ENCODE results near the gene ACTA1. TPM values are rescaled to one million over a fixed set of nuclear protein-coding genes. Genes with fewer than 3 reads are reported as not detected.
A peak's percentile ranks its signal among the peaks of the same experiment; 100 is the strongest.

ACTA1 gene
- total RNA-seq, 1 donor from 2014 or later: 0.23 TPM

- peaks cover 7% of the 10 kb centered on the region for H3K36me3 Mint-ChIP-seq (ENCODE audit: low read depth)
- no peak overlapping the region for H3K4me3 Mint-ChIP-seq
- peaks cover 12% of the 10 kb centered on the region for H3K4me1 Mint-ChIP-seq
- no peaks in the 10 kb centered on the region for H3K9me3 Mint-ChIP-seq
- TF ChIP-seq, protein P1, sequence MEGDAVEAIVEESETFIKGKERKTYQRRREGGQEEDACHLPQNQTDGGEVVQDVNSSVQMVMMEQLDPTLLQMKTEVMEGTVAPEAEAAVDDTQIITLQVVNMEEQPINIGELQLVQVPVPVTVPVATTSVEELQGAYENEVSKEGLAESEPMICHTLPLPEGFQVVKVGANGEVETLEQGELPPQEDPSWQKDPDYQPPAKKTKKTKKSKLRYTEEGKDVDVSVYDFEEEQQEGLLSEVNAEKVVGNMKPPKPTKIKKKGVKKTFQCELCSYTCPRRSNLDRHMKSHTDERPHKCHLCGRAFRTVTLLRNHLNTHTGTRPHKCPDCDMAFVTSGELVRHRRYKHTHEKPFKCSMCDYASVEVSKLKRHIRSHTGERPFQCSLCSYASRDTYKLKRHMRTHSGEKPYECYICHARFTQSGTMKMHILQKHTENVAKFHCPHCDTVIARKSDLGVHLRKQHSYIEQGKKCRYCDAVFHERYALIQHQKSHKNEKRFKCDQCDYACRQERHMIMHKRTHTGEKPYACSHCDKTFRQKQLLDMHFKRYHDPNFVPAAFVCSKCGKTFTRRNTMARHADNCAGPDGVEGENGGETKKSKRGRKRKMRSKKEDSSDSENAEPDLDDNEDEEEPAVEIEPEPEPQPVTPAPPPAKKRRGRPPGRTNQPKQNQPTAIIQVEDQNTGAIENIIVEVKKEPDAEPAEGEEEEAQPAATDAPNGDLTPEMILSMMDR (conservative IDR thresholded peaks at IDR 0.05): no peak
- peaks cover 85% of the 10 kb centered on the region for H3K27me3 Mint-ChIP-seq (ENCODE audit: low read depth)
- no peak overlapping the region for H3K27ac Mint-ChIP-seq (ENCODE audit: unreplicated experiment)
- no peak for DNase-seq (ENCODE audit: low read depth, low spot score)
These were observed 410 bp downstream of the ACTA1 start for GRCh38 chr1:229433364-229434004.

- Mint-ChIP-seq H3K4me3 (no peak overlapping the region), H3K4me1 (peaks cover 12% of the 10 kb centered on the region), H3K9me3 (no peaks in the 10 kb centered on the region), H3K27me3 (ENCODE audit: low read depth) (peaks cover 88% of the 10 kb centered on the region), H3K36me3 (ENCODE audit: low read depth) (peaks cover 3% of the 10 kb centered on the region), H3K27ac (ENCODE audit: unreplicated experiment) (no peak overlapping the region)
- DNase-seq (ENCODE audit: low read depth, low spot score): no peak
- TF ChIP-seq, protein P1 (conservative IDR thresholded peaks at IDR 0.05): no peak
These were observed 989 bp downstream of the ACTA1 start for GRCh38 chr1:229432905-229433304.

DNA sequence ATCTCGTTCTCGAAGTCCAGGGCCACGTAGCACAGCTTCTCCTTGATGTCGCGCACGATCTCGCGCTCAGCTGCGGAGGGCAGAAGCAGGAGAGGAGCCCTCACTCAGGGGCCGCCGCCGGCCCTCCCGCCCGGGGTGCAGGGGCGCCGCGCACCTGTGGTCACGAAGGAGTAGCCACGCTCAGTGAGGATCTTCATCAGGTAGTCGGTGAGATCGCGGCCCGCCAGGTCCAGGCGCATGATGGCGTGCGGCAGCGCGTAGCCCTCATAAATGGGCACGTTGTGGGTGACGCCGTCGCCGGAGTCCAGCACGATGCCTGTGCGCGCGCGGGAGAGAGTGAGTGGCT is 1.8 kb downstream of the ACTA1 start:
- Mint-ChIP-seq H3K27ac (ENCODE audit: unreplicated experiment) (no peak overlapping the region), H3K4me1 (peaks cover 12% of the 10 kb centered on the region), H3K4me3 (no peak overlapping the region), H3K36me3 (ENCODE audit: low read depth) (peaks cover 3% of the 10 kb centered on the region), H3K27me3 (ENCODE audit: low read depth) (peaks cover 90% of the 10 kb centered on the region), H3K9me3 (no peaks in the 10 kb centered on the region)
- TF ChIP-seq, protein P1 (conservative IDR thresholded peaks at IDR 0.05): no peak
- no peak for DNase-seq (ENCODE audit: low read depth, low spot score)

GRCh38 chr1:229431284-229432115 is 2.4 kb downstream of the ACTA1 start:
- H3K36me3 Mint-ChIP-seq (ENCODE audit: low read depth): peaks cover 3% of the 10 kb centered on the region
- no peak for DNase-seq (ENCODE audit: low read depth, low spot score)
- H3K4me3 Mint-ChIP-seq: peak overlapping the region; percentile 38
- no peak overlapping the region for H3K27ac Mint-ChIP-seq (ENCODE audit: unreplicated experiment)
- H3K27me3 Mint-ChIP-seq (ENCODE audit: low read depth): peaks cover 91% of the 10 kb centered on the region
- TF ChIP-seq, protein P1 (conservative IDR thresholded peaks at IDR 0.05): no peak
- H3K9me3 Mint-ChIP-seq: no peaks in the 10 kb centered on the region
- H3K4me1 Mint-ChIP-seq: peaks cover 12% of the 10 kb centered on the region

DNA sequence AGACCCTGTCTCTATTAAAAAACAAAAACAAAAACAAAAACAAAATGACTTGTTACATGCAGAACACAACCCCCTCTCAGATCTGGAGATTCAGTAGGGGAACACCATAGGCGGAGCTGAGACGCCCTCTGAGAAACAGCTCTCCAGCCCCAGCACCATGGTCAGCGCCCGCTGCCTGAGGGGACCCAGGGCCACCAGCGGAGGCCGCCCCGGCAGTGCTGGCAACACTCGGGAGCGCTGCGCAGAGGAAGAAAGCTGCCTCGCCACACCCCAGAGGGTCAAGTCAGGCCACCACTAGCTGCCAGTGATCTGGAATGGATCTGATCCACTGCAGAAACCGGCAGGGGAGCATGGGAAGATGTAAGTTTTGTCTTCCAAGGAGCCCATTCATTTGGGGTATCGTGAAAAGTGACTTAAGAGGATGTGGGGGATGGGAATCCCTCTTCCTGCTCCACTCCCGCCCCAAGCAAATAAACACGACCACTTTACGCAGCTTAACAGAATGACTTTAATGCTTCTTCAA is 3.1 kb downstream of the ACTA1 start:
- TF ChIP-seq, protein P1 (conservative IDR thresholded peaks at IDR 0.05): no peak
- DNase-seq (ENCODE audit: low read depth, low spot score): peak; percentile 75
- peaks cover 3% of the 10 kb centered on the region for H3K36me3 Mint-ChIP-seq (ENCODE audit: low read depth)
- H3K27ac Mint-ChIP-seq (ENCODE audit: unreplicated experiment): no peak overlapping the region
- peaks cover 12% of the 10 kb centered on the region for H3K4me1 Mint-ChIP-seq
- peak overlapping the region; percentile 38 for H3K4me3 Mint-ChIP-seq
- peaks cover 91% of the 10 kb centered on the region for H3K27me3 Mint-ChIP-seq (ENCODE audit: low read depth)
- H3K9me3 Mint-ChIP-seq: no peaks in the 10 kb centered on the region

Measured in neural crest cell (in vitro differentiated cells).